IMR-90 (cell line): ENCODE measurements around the gene PHF3. TPM values are rescaled to one million over a fixed set of nuclear protein-coding genes. Genes with fewer than 3 reads are reported as not detected.
"Not testable (repeated sequence)": the region's sequence is repeated elsewhere in the genome, so short reads cannot be mapped to it uniquely, and the experiment has no call there.

Experiments
- ATAC-seq: fragments of 200-7000 bp; cut with Tn5 transposase; 2 replicates; pipeline ENCODE4 v1.9.1; 2020; ENCODE audit warnings: low read depth, mild to moderate bottlenecking, moderate library complexity
- BruUV-seq: library from RNA; stranded (reverse); fragments of 400-500 nt; replicated peaks from 2 replicates; lab custom pipeline; 2021; lab: Mats Ljungman, UMichigan
- CTCF ChIA-PET: fragments of 300-600 bp; formaldehyde crosslinking; extraction: SDS; loops from one replicate; lab custom pipeline; 2021; ENCODE audit warnings: antibody characterized with exemption; lab: Yijun Ruan, JAX
- POLR2A ChIA-PET: fragments of 300-600 bp; sonication (Branson Sonifier 250); formaldehyde crosslinking; loops from one replicate; lab custom pipeline; 2022; ENCODE audit warnings: antibody characterized with exemption; ENCODE audit not compliant: unreplicated experiment; lab: Charles Lee
- DNase-seq: peaks from one replicate; pipeline ENCODE4 v3.0.0; 2013
- H2AFZ ChIP-seq: replicated peaks from 2 replicates; pipeline ENCODE3; 2013; ENCODE audit warnings: low read length, mild to moderate bottlenecking; ENCODE audit not compliant: poor library complexity
- H2AK5ac ChIP-seq: 2 replicates; pipeline ENCODE4 v1.6.1; 2013; ENCODE audit warnings: low read depth, low read length, inconsistent platforms
- H2AK9ac ChIP-seq: replicated peaks from 2 replicates; pipeline ENCODE3; 2013; ENCODE audit warnings: mild to moderate bottlenecking, low read depth, low read length, moderate library complexity; ENCODE audit not compliant: poor library complexity
- H2BK120ac ChIP-seq: 2 replicates; pipeline ENCODE4 v1.6.1; 2013; ENCODE audit warnings: low read depth, low read length, inconsistent platforms
- H2BK15ac ChIP-seq: 3 replicates; pipeline ENCODE4 v1.6.1; 2013; ENCODE audit warnings: low read depth, low read length, inconsistent platforms
- H2BK20ac ChIP-seq: 2 replicates; pipeline ENCODE4 v1.6.1; 2013; ENCODE audit warnings: low read depth, mild to moderate bottlenecking, inconsistent platforms, low read length, moderate library complexity
- H2BK5ac ChIP-seq: 2 replicates; pipeline ENCODE4 v1.6.1; 2013; ENCODE audit warnings: mild to moderate bottlenecking, low read depth, low read length, inconsistent platforms; ENCODE audit not compliant: poor library complexity, severe bottlenecking
- H3K14ac ChIP-seq: replicated peaks from 2 replicates; pipeline ENCODE4 v1.6.1; 2013; ENCODE audit warnings: low read depth, low read length, inconsistent platforms
- H3K18ac ChIP-seq: 2 replicates; pipeline ENCODE4 v1.6.1; 2013; ENCODE audit warnings: low read depth, low read length, control low read depth
- H3K23ac ChIP-seq: 2 replicates; pipeline ENCODE4 v1.6.1; 2013; ENCODE audit warnings: low read depth, low read length, inconsistent platforms
- H3K27ac ChIP-seq: 2 replicates; pipeline ENCODE4 v1.5.1; 2013; ENCODE audit warnings: mild to moderate bottlenecking, control low read depth, low read length; ENCODE audit not compliant: insufficient read depth
- H3K27me3 ChIP-seq: 2 replicates; pipeline ENCODE4 v1.6.1; 2013; ENCODE audit warnings: low read length; ENCODE audit not compliant: control insufficient read depth, insufficient read depth
- H3K36me3 ChIP-seq: 2 replicates; pipeline ENCODE4 v1.6.1; 2013; ENCODE audit warnings: low read length, mixed read lengths; ENCODE audit not compliant: control insufficient read depth, insufficient read depth
- H3K4ac ChIP-seq: 2 replicates; pipeline ENCODE4 v1.6.1; 2013; ENCODE audit warnings: low read depth, low read length, inconsistent platforms
- H3K4me1 ChIP-seq: 2 replicates; pipeline ENCODE4 v1.6.1; 2013; ENCODE audit warnings: low read length, mixed read lengths; ENCODE audit not compliant: control insufficient read depth, insufficient read depth
- H3K4me2 ChIP-seq: 2 replicates; pipeline ENCODE4 v1.6.1; 2013; ENCODE audit warnings: low read depth, mild to moderate bottlenecking, control low read depth, low read length, moderate library complexity
- H3K4me3 ChIP-seq: 2 replicates; pipeline ENCODE4 v1.5.1; 2013; ENCODE audit warnings: low read depth, mild to moderate bottlenecking, control low read depth, low read length, moderate library complexity; ENCODE audit not compliant: insufficient read depth
- H3K56ac ChIP-seq: 2 replicates; pipeline ENCODE4 v1.6.1; 2013; ENCODE audit warnings: low read length, inconsistent platforms; ENCODE audit not compliant: insufficient read depth; ENCODE audit errors: extremely low read depth
- H3K79me1 ChIP-seq, 2 experiments: 2 replicates each; pipeline ENCODE4 v1.6.1; 2013; ENCODE audit warnings: low read length in 2 of 2, inconsistent platforms in 1 of 2, low read depth in 1 of 2
- H3K9ac ChIP-seq: 2 replicates; pipeline ENCODE4 v1.6.1; 2013; ENCODE audit warnings: low read depth, low read length, control low read depth
- H3K9me1 ChIP-seq: 2 replicates; pipeline ENCODE4 v1.6.1; 2013; ENCODE audit warnings: low read length, inconsistent platforms; ENCODE audit not compliant: insufficient read depth
- H3K9me3 ChIP-seq: 2 replicates; pipeline ENCODE4 v1.6.1; 2013; ENCODE audit warnings: low read length; ENCODE audit not compliant: control insufficient read depth, insufficient read depth
- H4K20me1 ChIP-seq: 2 replicates; pipeline ENCODE4 v1.6.1; 2013; ENCODE audit warnings: low read length, inconsistent platforms; ENCODE audit not compliant: insufficient read depth
- H4K5ac ChIP-seq: 2 replicates; pipeline ENCODE4 v1.6.1; 2013; ENCODE audit warnings: mild to moderate bottlenecking, low read depth, low read length, control low read depth
- H4K8ac ChIP-seq, 2 experiments: 2 replicates each; pipeline ENCODE4 v1.6.1; 2013; ENCODE audit warnings: low read depth in 2 of 2, low read length in 2 of 2, control low read depth in 1 of 2, inconsistent platforms in 1 of 2
- H4K91ac ChIP-seq: 2 replicates; pipeline ENCODE4 v1.6.1; 2013; ENCODE audit warnings: low read depth, low read length, inconsistent platforms; ENCODE audit not compliant: insufficient read depth
- dilution Hi-C: fragments of 300-500 bp; cut with HindIII; formaldehyde crosslinking; loops from one replicate; pipeline ENCODE4 v1.14.3; 2018; ENCODE audit warnings: low sequenced_read_pairs; ENCODE audit not compliant: unreplicated experiment
- in situ Hi-C: fragments of 300-500 bp; cut with MboI; formaldehyde crosslinking; loops from 3 replicates; pipeline ENCODE4 v1.14.3; 2019; ENCODE audit warnings: low sequenced_read_pairs, inconsistent platforms, mixed read lengths
- intact Hi-C: fragments of 100-400 bp; cut with micrococcal nuclease; formaldehyde crosslinking; loops from 2 replicates; pipeline ENCODE4 v1.10.0; 2022
- polyA plus RNA-seq, 3 experiments: library from polyadenylated mRNA; depleted of rRNA; stranded (reverse); fragments of >200 nt; gene quantifications; 2 replicates each; pipeline ENCODE4 v1.2.3, GENCODE V29; 2012; ENCODE audit warnings: low replicate concordance in 1 of 3
- total RNA-seq: library from RNA; depleted of rRNA; stranded (reverse); fragments of >200 nt; gene quantifications from 2 replicates; pipeline ENCODE4 v1.2.3, GENCODE V29; 2012

The PHF3 gene
- total and polyA plus RNA-seq, 2 of the 4 experiments (the other 2 are of a cell fraction): 5.6 to 27.8 TPM

DNA sequence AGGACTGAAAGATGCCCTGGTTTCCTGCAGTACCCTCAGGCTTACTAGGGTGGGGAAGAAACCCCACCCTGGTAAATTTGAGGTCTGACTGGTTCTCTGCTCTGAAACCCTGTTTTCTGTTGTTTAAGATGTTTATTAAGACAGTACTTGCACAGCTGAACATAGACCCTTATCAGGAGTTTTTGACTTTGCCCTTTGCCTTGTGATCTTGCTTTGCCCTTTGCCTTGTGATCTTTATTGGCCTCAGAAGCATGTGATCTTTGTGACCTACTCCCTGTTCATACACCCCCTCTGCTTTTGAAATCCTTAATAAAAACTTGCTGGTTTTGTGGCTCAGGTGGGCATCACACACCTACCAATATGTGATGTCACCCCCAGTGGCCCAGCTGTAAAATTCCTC is 121.7 kb downstream of the PHF3 start:
- H3K36me3 ChIP-seq, H3K9me1 ChIP-seq, H4K5ac ChIP-seq, H2AFZ ChIP-seq, H3K9me3 ChIP-seq, H3K56ac ChIP-seq, H3K18ac ChIP-seq, H3K9ac ChIP-seq, H3K79me1 ChIP-seq, H2BK5ac ChIP-seq, H3K4me1 ChIP-seq, H4K91ac ChIP-seq, DNase-seq, in situ Hi-C loops, H2BK120ac ChIP-seq, H2AK5ac ChIP-seq, POLR2A ChIA-PET, ATAC-seq, H3K4ac ChIP-seq, dilution Hi-C loops, H3K27me3 ChIP-seq, H3K4me3 ChIP-seq, H3K23ac ChIP-seq, H3K14ac ChIP-seq, BruUV-seq, H3K27ac ChIP-seq, H4K20me1 ChIP-seq, H3K4me2 ChIP-seq, H4K8ac ChIP-seq, H2BK15ac ChIP-seq, H2AK9ac ChIP-seq, H2BK20ac ChIP-seq, intact Hi-C loops: not testable (repeated sequence)
- CTCF ChIA-PET: interaction anchor here (1.9 kb wide), 1 partner anchor 159 kb away, joined by 7 read pairs; no protein-coding TSS in a partner anchor
